ENCODE data around the gene RGS4.
A peak's percentile ranks its signal among the peaks of the same experiment; 100 is the strongest.
"Not testable (repeated sequence)": the region's sequence is repeated elsewhere in the genome, so short reads cannot be mapped to it uniquely, and the experiment has no call there.

RGS4 gene

GRCh38 chr1:163068716-163069115 is 445 bp upstream of the RGS4 start:
- no peak for DNase-seq (ENCODE audit: low read depth)

- no peak for DNase-seq (ENCODE audit: low read depth)
Measured at GRCh38 chr1:163069655-163070277, 605 bp downstream of the RGS4 start.

- peak; percentile 12 for DNase-seq (ENCODE audit: low read depth)
Measured at GRCh38 chr1:163071405-163072255, 2.5 kb downstream of the RGS4 start.

DNA sequence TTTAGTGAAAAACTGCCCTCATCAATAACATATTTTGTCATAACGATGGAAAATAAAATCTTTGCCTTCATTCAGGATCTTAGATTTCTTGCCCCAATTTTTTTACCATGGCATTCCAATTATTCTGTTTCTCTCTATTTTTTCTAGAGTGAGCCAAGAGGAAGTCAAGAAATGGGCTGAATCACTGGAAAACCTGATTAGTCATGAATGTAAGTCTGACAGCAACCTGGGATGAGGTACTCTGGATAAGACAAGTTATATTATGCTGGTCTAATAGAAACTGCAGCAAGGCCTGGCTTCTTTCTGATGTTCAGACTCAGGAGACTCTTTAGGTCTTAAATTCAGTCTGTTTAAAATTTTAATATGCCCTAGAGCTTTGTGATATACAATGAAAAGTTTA is 3.5 kb downstream of the RGS4 start:
- DNase-seq (ENCODE audit: low read depth), result no peak

- no peak for DNase-seq (ENCODE audit: low read depth)
Measured at GRCh38 chr1:163074004-163074403, 4.8 kb downstream of the RGS4 start.

GRCh38 chr1:163074716-163075284 is 5.6 kb downstream of the RGS4 start:
- no peak for DNase-seq (ENCODE audit: low read depth)

DNA sequence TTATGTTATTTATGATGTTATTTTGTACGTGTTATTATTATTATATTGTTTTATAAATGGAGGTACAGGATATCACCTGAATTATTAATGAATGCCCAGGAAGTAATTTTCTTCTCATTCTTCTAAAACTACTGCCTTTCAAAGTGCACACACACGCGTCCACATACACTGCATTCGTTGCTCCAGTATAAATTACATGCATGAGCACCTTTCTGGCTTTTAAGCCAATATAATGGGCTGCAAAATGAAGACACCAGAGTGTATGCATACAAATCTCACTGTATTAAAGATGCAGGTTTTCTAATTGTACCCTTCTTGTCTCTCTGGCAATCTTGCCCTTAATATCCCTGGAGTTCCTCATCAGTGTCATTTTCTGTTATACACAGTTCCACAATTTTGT is 6.9 kb downstream of the RGS4 start:
- DNase-seq (ENCODE audit: low read depth), result no peak

DNA sequence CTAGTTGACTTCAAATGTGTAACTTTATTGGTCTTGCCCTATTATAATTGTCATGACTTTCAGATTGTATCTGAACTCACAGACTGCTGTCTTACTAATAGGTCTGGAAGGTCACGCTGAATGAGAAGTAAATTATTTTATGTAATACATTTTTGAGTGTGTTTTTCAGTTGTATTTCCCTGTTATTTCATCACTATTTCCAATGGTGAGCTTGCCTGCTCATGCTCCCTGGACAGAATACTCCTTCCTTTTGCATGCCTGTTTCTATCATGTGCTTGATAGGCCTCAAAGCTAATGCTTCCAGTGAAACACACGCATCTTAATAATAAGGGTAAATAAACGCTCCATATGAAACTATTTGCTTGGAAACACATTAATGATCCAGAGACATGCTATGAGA is 7.3 kb downstream of the RGS4 start:
- DNase-seq (ENCODE audit: low read depth), result no peak

GRCh38 chr1:163076981-163077761 is 8.0 kb downstream of the RGS4 start:
- no peak for DNase-seq (ENCODE audit: low read depth)

GRCh38 chr1:163082971-163083370 is 13.8 kb downstream of the RGS4 start:
- DNase-seq (ENCODE audit: low read depth), result no peak

GRCh38 chr1:163083690-163084089 is 14.5 kb downstream of the RGS4 start:
- no peak for DNase-seq (ENCODE audit: low read depth)

GRCh38 chr1:163084330-163084729 is 15.2 kb downstream of the RGS4 start:
- no peak for DNase-seq (ENCODE audit: low read depth)

DNA sequence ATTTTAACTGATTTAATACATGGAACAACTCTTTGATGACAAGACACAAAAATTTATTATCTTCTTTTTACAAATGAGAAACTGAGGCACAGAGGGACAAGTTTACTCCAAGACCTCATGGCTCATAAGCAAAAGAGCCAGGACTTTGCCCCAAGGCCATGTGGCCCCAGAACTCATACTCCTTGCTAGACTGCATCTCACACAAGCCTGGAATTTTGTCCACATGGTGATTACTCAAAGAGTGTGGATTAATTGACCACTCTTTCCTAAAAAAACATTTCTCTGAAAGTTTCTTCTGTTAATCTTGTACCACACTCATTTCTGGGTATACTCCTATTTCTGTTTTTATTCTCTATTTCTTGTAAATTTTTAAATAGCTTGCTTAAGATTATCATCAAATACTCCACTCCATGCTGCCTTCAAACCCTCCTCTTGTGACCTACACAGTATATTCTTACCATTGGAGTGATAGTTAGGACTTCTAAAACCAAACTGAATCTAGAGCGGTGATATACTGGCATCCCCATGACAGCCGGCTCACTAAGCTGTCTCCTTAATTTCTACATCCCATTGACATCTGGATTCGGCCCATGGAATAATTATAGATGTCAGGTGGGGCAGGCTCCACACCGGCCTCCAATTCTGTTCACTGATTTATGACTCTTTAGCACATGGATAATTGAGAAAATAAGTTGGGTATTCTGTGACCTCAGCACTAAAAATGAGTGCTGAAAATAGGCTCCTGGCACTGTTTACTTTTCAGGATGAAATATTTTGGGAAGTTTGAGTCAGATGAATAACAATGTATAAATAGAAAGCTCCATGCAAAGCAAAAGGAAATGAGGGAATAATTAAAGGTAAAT is 16.1 kb downstream of the RGS4 start:
- DNase-seq (ENCODE audit: low read depth), result no peak

GRCh38 chr1:163085904-163086268 is 16.7 kb downstream of the RGS4 start:
- DNase-seq (ENCODE audit: low read depth), result no peak

GRCh38 chr1:163089117-163089516 is 20.0 kb downstream of the RGS4 start:
- DNase-seq (ENCODE audit: low read depth), result not testable (repeated sequence)

GRCh38 chr1:163090321-163090945 is 21.3 kb downstream of the RGS4 start:
- DNase-seq (ENCODE audit: low read depth), result no peak

DNA sequence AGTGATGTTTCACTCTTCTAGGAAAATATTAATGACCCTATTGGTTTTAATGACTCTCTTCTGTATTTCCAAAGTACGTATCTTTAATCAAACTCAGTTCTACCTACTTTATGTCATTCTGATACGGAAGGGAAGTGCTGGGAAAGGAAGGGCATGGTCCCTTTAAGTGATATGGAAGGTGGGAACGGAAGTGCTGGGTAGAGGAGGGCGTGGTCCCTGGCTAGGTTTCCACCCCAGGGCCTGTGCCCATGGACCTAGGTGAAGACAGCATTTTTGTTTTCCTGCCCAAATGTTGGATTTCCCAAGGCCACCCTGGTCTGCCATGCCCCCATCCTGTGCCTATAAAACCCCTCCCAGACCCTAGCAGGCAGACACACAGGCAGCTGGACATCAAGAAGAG is 24.0 kb downstream of the RGS4 start:
- no peak for DNase-seq (ENCODE audit: low read depth)

GRCh38 chr1:163093579-163093978 is 24.4 kb downstream of the RGS4 start:
- no peak for DNase-seq (ENCODE audit: low read depth)

- DNase-seq (ENCODE audit: low read depth), result no peak
Measured at GRCh38 chr1:163094182-163094581, 25.0 kb downstream of the RGS4 start.

DNA sequence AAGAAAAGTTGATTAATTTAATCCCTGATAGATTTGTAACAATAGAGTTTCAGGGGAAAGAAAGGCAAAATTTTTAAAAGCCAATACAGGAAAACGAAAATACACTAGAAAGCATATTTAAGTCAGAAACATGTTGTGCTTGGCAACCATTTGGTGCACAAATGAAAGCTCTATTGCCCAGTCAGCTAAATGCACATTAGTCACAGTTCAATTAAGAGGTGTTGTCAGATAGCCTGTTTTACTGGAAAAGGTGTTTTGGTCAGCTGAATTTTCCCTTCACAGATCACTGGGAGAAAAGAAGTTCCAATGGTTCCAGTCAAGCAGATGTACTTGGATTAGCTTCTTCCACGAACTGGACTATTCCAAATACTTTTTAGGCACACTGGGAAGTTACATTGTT is 25.4 kb downstream of the RGS4 start:
- DNase-seq (ENCODE audit: low read depth), result no peak

DNA sequence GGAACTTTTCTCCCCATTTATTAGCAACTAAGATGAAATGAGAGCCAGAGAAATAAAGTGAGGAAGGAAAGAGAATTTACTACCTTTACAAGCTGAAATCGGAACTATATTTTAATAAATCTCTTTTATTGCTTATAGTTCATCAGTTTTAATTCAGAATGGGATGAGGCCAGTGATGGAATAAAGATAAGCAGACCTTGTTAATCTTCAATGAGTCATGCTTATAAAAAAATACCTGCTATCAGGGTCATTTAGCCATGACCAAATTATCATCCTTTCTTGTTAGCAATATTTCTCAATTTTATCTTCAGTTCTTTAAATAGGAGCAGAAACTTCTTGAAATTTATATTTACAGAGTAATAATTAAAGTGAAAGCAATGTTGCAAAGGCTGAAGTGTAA is 26.1 kb downstream of the RGS4 start:
- no peak for DNase-seq (ENCODE audit: low read depth)
